HUES48 (cell line): Measurements from ENCODE around the gene FAHD2A.
"Not testable (repeated sequence)": the region's sequence is repeated elsewhere in the genome, so short reads cannot be mapped to it uniquely, and the experiment has no call there.

Source experiments
- H3K27ac ChIP-seq: one replicate; pipeline ENCODE4 v1.7.0; 2013; ENCODE audit warnings: low read depth, low read length, inconsistent platforms
- H3K27me3 ChIP-seq: 2 replicates; pipeline ENCODE4 v1.6.1; 2013; ENCODE audit warnings: mild to moderate bottlenecking, low read length; ENCODE audit not compliant: control insufficient read depth, insufficient read depth
- H3K36me3 ChIP-seq: 2 replicates; pipeline ENCODE4 v1.6.1; 2013; ENCODE audit warnings: low read length; ENCODE audit not compliant: control insufficient read depth, insufficient read depth
- H3K4me1 ChIP-seq: 2 replicates; pipeline ENCODE4 v1.6.1; 2013; ENCODE audit warnings: mild to moderate bottlenecking, low read length; ENCODE audit not compliant: control insufficient read depth, insufficient read depth
- H3K4me3 ChIP-seq: 2 replicates; pipeline ENCODE4 v1.5.1; 2013; ENCODE audit warnings: mild to moderate bottlenecking, low read depth, low read length
- H3K9ac ChIP-seq: 2 replicates; pipeline ENCODE4 v1.6.1; 2013; ENCODE audit warnings: mild to moderate bottlenecking, low read depth, low read length, moderate library complexity
- H3K9me3 ChIP-seq: 2 replicates; pipeline ENCODE4 v1.6.1; 2013; ENCODE audit warnings: low read length; ENCODE audit not compliant: control insufficient read depth, insufficient read depth

Gene FAHD2A

DNA sequence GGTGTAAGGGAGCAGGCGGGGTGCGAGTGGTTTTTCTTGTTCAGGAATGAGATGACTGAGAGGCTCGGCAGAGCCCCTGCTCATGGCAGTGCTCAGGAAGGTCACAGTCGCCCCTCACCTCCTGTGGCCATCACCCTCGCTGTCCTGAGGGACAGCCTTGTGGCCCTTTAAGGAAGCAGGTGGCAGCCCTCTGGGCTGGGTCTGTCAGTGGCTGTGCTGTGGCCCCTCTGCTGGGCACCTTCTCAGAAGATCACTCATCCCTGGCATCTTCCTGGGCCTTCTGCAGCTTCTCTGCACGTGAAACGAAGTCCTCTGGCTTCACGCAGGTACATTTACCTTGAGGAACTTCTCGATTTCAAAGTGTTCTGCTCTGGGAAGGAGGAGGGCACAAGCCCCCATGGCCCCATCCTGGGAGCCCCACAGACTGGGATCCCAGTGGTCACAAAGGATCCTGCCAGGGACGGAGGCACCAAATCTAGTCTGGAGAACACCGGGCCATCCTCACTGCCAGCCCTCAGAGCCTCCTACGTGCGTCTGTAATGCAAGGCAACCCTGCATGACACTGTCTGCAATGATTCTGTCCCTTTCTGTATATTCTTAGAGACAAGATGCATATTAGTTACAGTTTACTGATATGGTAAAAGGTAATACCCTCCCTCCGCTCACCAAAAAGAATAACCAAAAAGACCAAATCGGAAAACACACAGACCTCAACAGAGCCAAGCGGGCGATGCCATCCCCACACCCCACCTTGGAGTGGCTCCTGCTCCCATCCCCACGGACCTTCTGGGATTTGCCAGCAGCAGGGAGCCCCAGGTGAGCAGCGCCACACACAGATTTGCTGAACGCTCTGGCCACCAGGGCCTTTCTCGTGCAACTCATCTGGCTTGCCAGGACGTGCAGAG is 25.9 kb upstream of the FAHD2A start:
- Histone ChIP-seq H3K4me1 (peaks cover 6% of the 10 kb centered on the region), H3K4me3 (no peak overlapping the region), H3K27ac (no peak overlapping the region), H3K36me3 (no peaks in the 10 kb centered on the region), H3K9ac (no peak overlapping the region), H3K27me3 (no peaks in the 10 kb centered on the region), H3K9me3 (no peaks in the 10 kb centered on the region)

DNA sequence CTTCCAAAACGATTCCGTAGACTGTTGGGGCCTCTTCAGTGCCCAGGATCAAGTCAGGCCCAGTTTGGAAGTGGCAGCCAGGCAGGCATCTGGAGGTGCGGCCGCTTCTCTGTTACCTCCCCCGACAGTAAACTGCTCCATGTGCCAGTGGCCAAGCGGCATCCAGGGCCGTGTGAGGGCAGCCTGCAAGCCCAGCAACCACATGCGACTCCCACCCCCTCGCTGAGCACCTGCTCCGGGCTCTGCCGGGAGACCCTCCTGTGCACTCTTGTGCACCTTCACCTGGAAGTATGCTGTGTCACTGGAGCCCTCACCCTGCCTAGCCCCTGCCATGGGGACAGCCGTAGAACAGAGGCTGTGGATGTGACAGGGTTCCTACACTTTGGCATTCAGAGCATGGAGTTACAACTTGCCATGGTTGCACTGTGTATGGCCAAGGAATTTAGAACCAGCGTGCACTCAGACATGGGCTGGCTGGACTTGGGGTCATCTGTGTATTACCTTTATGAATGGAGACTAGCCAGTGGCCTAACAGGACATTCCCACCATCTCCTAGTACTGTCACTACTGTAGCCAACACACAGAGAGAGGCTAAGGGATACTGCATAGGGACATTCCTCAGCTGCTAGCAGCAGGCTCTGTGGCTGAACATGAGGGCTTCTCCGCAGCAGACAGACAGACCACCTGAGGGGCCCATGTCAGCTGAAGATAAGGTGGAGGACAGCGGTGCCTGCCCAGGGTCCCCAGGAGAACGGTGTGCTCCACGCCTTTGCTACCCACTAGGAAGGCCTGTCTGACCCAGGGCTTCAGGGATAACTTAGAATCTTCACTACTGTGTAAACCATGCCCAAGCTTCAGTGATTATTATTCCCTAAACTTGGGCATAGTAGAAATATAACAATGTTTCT is 25.0 kb upstream of the FAHD2A start:
- no peaks in the 10 kb centered on the region for H3K27me3 ChIP-seq
- no peak overlapping the region for H3K27ac ChIP-seq
- no peak overlapping the region for H3K4me3 ChIP-seq
- peaks cover 6% of the 10 kb centered on the region for H3K4me1 ChIP-seq
- H3K9me3 ChIP-seq: no peaks in the 10 kb centered on the region
- no peaks in the 10 kb centered on the region for H3K36me3 ChIP-seq
- no peak overlapping the region for H3K9ac ChIP-seq

DNA sequence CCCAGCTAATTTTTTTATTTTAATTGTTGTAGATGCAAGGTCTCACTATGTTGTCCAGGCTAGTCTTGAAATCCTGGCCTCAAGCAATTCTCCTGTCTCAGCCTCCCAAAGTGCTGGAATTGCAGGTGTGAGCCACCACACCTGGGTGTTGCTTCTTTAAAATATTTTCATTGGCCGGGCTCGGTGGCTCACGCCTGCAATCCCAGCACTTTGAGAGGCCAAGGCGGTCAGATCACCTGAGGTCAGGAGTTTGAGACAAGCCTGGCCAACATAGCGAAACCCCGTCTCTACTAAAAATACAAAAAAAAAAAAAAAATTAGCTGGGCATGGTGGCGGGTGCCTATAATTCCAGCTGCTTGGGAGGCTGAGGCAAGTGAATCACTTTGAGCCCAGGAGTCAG is 24.2 kb upstream of the FAHD2A start:
- not testable (repeated sequence) for H3K9ac ChIP-seq, H3K4me3 ChIP-seq, H3K4me1 ChIP-seq, H3K27me3 ChIP-seq, H3K27ac ChIP-seq, H3K9me3 ChIP-seq, H3K36me3 ChIP-seq

DNA sequence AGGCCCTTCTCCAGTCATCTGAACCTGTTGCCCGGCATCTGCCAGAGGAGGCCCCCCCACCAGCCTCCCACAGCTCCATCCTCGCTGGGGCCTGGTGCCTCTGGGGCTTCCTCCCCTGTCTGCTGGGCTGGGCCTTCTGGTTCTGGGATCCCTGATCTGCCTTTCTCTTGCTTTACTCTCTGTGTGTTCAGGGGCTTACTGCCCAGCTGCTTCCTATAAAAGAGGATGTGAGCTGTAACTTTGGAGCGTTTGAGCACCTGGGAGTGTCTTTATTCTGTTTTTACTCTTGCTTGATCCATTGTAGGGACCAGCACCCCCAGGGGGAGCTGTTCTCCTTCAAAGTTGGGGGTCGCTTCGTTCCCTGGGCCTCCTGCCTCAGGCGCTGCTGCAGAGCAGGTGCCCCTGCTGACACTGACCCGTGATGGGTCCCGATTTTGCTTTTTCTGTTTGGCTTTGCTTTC is 23.1 kb upstream of the FAHD2A start:
- Histone ChIP-seq H3K36me3 (no peaks in the 10 kb centered on the region), H3K27ac (no peak overlapping the region), H3K9me3 (no peaks in the 10 kb centered on the region), H3K9ac (no peak overlapping the region), H3K4me3 (no peak overlapping the region), H3K27me3 (no peaks in the 10 kb centered on the region), H3K4me1 (peaks cover 6% of the 10 kb centered on the region)

DNA sequence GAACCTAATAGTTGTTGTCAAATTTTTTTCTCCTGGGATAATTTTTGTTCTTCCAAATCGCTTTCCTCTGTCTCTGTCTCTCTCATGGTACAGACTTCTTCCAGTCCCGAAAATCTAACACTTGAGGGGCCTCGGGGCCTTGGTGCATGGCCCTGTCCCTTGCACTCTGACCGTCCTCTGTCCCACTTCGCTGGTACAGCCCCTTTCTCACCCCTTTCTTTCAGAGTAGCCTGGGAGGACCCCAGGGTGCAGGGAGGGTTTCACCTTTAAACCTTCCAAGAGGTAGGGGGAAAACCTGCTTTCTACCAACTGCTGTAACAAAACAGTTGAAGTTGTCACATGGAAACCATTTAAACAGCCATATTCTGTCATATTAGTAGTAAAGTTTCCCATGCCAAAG is 22.2 kb upstream of the FAHD2A start:
- no peaks in the 10 kb centered on the region for H3K9me3 ChIP-seq
- H3K36me3 ChIP-seq: no peaks in the 10 kb centered on the region
- no peaks in the 10 kb centered on the region for H3K27me3 ChIP-seq
- H3K4me1 ChIP-seq: peaks cover 6% of the 10 kb centered on the region
- no peak overlapping the region for H3K27ac ChIP-seq
- no peak overlapping the region for H3K4me3 ChIP-seq
- no peak overlapping the region for H3K9ac ChIP-seq

DNA sequence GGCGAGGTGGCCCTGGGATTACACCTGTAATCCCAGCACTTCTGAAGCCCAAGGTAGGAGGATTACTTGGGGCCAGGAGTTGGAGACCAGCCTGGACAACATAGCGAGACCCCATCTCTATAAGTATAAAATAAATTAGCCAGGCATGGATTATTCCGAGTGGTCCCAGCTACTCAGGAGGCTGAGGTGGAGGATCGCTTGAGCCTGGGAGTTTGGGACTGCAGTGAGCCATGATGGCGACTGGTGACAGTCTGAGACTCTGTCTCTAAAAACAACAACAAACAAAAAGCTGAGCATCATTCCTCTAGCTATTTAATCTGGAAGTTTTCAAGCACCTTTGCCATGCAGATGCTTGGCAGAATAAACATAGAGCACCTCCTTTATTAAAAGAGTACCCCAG is 21.8 kb upstream of the FAHD2A start:
- H3K27ac ChIP-seq: no peak overlapping the region
- no peak overlapping the region for H3K4me3 ChIP-seq
- H3K36me3 ChIP-seq: no peaks in the 10 kb centered on the region
- H3K27me3 ChIP-seq: no peaks in the 10 kb centered on the region
- no peak overlapping the region for H3K9ac ChIP-seq
- H3K4me1 ChIP-seq: peaks cover 4% of the 10 kb centered on the region
- H3K9me3 ChIP-seq: no peaks in the 10 kb centered on the region

DNA sequence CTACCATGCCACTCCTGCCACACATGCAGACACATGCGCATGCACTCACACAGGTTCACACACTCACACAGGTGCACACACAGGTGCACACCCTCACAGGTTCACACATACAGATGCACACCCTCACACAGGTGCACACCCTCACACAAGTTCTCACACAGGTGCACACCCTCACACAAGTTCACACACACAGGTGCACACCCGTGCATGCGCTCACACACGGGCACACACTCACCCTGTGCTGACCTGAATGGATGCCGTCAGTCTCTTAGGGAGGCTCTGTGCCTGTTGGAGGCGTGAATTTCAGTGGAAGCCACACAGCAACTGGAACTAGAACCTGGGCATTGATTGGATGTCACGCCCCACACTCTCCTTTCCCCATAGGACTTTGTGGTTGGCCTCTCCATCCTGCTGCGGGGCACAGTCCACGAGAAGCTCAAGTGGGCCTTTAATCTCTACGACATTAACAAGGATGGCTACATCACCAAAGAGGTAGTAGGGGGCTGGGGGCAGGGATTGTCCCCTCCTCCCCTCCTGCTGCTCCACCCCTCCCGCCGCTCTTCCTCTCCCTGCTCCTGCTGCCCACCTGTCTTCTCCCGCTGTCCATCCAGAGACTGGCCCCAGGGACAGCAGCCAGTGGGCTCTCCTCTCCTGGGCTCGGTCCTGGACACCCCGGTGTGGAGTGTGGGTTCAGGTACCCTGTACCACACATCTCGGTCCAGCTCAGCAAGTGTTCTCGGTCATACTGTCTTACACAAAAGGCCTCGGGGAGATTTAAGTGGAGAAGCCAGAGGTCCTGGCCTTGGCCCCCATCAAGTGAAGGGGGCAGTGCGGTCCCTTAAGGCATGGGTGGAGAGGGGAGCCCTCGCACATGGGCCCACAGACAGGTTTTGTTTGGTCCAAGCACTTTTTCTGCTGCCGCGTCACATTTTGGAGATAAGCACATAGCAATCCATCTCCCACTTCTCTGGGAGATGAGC is 21.0 kb upstream of the FAHD2A start:
- H3K27me3 ChIP-seq: no peaks in the 10 kb centered on the region
- no peak overlapping the region for H3K9ac ChIP-seq
- no peaks in the 10 kb centered on the region for H3K36me3 ChIP-seq
- H3K4me3 ChIP-seq: no peak overlapping the region
- H3K4me1 ChIP-seq: peaks cover 4% of the 10 kb centered on the region
- no peak overlapping the region for H3K27ac ChIP-seq
- no peaks in the 10 kb centered on the region for H3K9me3 ChIP-seq

DNA sequence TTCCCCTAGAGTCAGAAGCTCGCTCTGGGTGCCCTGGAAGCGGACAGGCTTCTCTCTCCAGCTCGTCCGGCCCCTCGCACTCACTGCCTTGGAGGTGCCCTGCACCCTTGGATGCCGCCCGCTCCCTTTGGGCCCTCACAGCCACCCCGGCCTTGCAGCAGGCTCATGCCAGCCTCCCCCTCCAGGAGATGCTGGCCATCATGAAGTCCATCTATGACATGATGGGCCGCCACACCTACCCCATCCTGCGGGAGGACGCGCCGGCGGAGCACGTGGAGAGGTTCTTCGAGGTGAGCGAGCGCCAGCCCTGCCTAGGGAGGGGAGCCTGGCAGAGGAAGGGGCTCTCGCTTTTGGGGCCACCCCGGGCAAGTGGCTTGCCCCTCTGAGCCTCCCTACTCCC is 20.3 kb upstream of the FAHD2A start:
- Histone ChIP-seq H3K9me3 (no peaks in the 10 kb centered on the region), H3K4me1 (peaks cover 4% of the 10 kb centered on the region), H3K9ac (no peak overlapping the region)

DNA sequence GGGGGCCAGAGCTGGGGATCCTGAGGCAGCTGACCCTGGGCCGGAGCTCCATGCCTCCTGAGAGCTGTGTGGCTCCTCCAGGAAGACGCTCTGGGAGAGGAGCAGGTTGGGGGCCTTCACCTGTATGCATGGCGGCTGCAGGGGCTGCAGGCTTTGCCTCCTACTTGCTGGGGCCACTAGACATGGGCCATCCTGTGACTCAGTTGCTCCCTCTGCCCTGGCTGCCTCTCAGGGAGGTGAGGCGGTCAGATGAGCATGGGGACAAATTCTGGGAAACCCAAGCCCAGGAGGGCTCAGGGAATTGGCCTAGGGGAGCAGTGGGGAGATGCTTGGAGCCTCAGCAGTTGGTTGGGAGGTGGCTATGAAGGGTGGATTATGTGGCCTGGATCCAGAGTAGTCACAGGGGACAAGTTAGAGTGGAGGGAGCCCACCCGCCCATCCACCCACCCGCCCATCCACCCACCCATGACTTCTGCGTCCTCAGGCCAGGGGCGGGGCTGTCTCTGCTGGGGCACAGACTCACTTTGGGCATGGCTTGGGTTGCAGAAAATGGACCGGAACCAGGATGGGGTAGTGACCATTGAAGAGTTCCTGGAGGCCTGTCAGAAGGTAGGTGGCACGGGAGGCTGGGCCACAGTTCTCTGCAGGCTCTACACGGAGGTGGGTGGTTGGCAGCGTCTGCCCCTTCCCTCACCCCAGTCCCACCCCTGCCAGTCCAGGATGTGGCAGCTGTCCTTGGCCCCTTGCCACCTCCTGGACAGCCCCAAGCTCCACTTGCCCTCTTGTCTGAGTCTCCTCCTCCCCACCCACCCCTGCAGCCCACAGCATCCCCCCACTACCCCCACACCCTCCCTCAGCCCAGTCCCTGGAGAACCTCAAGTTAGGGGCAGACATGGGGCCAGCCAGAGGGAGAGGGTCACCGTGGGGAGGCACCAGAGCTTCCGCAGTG is 19.5 kb upstream of the FAHD2A start:
- Histone ChIP-seq H3K27me3 (no peaks in the 10 kb centered on the region), H3K27ac (no peak overlapping the region), H3K36me3 (no peaks in the 10 kb centered on the region), H3K9ac (no peak overlapping the region), H3K9me3 (no peaks in the 10 kb centered on the region), H3K4me1 (peaks cover 4% of the 10 kb centered on the region), H3K4me3 (no peak overlapping the region)

More for the DNA sequence above, 20.3 kb upstream of the FAHD2A start:
- no peaks in the 10 kb centered on the region for H3K27me3 ChIP-seq
- no peak overlapping the region for H3K27ac ChIP-seq
- no peak overlapping the region for H3K4me3 ChIP-seq
- H3K36me3 ChIP-seq: no peaks in the 10 kb centered on the region
